IMR-90 (cell line): ENCODE results near the gene KIRREL1. TPM values are rescaled to one million over a fixed set of nuclear protein-coding genes. Genes with fewer than 3 reads are reported as not detected.

ENCODE experiments used
- ATAC-seq: fragments of 200-7000 bp; cut with Tn5 transposase; 2 replicates; pipeline ENCODE4 v1.9.1; 2020; ENCODE audit warnings: low read depth, mild to moderate bottlenecking, moderate library complexity
- BruUV-seq: library from RNA; stranded (reverse); fragments of 400-500 nt; replicated peaks from 2 replicates; lab custom pipeline; 2021; lab: Mats Ljungman, UMichigan
- CTCF ChIA-PET: fragments of 300-600 bp; formaldehyde crosslinking; extraction: SDS; loops from one replicate; lab custom pipeline; 2021; ENCODE audit warnings: antibody characterized with exemption; lab: Yijun Ruan, JAX
- POLR2A ChIA-PET: fragments of 300-600 bp; sonication (Branson Sonifier 250); formaldehyde crosslinking; loops from one replicate; lab custom pipeline; 2022; ENCODE audit warnings: antibody characterized with exemption; ENCODE audit not compliant: unreplicated experiment; lab: Charles Lee
- DNase-seq: peaks from one replicate; pipeline ENCODE4 v3.0.0; 2013
- H2AFZ ChIP-seq: replicated peaks from 2 replicates; pipeline ENCODE3; 2013; ENCODE audit warnings: low read length, mild to moderate bottlenecking; ENCODE audit not compliant: poor library complexity
- H2AK5ac ChIP-seq: 2 replicates; pipeline ENCODE4 v1.6.1; 2013; ENCODE audit warnings: low read depth, low read length, inconsistent platforms
- H2AK9ac ChIP-seq: replicated peaks from 2 replicates; pipeline ENCODE3; 2013; ENCODE audit warnings: mild to moderate bottlenecking, low read depth, low read length, moderate library complexity; ENCODE audit not compliant: poor library complexity
- H2BK120ac ChIP-seq: 2 replicates; pipeline ENCODE4 v1.6.1; 2013; ENCODE audit warnings: low read depth, low read length, inconsistent platforms
- H2BK15ac ChIP-seq: 3 replicates; pipeline ENCODE4 v1.6.1; 2013; ENCODE audit warnings: low read depth, low read length, inconsistent platforms
- H2BK20ac ChIP-seq: 2 replicates; pipeline ENCODE4 v1.6.1; 2013; ENCODE audit warnings: low read depth, mild to moderate bottlenecking, inconsistent platforms, low read length, moderate library complexity
- H2BK5ac ChIP-seq: 2 replicates; pipeline ENCODE4 v1.6.1; 2013; ENCODE audit warnings: mild to moderate bottlenecking, low read depth, low read length, inconsistent platforms; ENCODE audit not compliant: poor library complexity, severe bottlenecking
- H3K14ac ChIP-seq: replicated peaks from 2 replicates; pipeline ENCODE4 v1.6.1; 2013; ENCODE audit warnings: low read depth, low read length, inconsistent platforms
- H3K18ac ChIP-seq: 2 replicates; pipeline ENCODE4 v1.6.1; 2013; ENCODE audit warnings: low read depth, low read length, control low read depth
- H3K23ac ChIP-seq: 2 replicates; pipeline ENCODE4 v1.6.1; 2013; ENCODE audit warnings: low read depth, low read length, inconsistent platforms
- H3K27ac ChIP-seq: 2 replicates; pipeline ENCODE4 v1.5.1; 2013; ENCODE audit warnings: mild to moderate bottlenecking, control low read depth, low read length; ENCODE audit not compliant: insufficient read depth
- H3K27me3 ChIP-seq: 2 replicates; pipeline ENCODE4 v1.6.1; 2013; ENCODE audit warnings: low read length; ENCODE audit not compliant: control insufficient read depth, insufficient read depth
- H3K36me3 ChIP-seq: 2 replicates; pipeline ENCODE4 v1.6.1; 2013; ENCODE audit warnings: low read length, mixed read lengths; ENCODE audit not compliant: control insufficient read depth, insufficient read depth
- H3K4ac ChIP-seq: 2 replicates; pipeline ENCODE4 v1.6.1; 2013; ENCODE audit warnings: low read depth, low read length, inconsistent platforms
- H3K4me1 ChIP-seq: 2 replicates; pipeline ENCODE4 v1.6.1; 2013; ENCODE audit warnings: low read length, mixed read lengths; ENCODE audit not compliant: control insufficient read depth, insufficient read depth
- H3K4me2 ChIP-seq: 2 replicates; pipeline ENCODE4 v1.6.1; 2013; ENCODE audit warnings: low read depth, mild to moderate bottlenecking, control low read depth, low read length, moderate library complexity
- H3K4me3 ChIP-seq: 2 replicates; pipeline ENCODE4 v1.5.1; 2013; ENCODE audit warnings: low read depth, mild to moderate bottlenecking, control low read depth, low read length, moderate library complexity; ENCODE audit not compliant: insufficient read depth
- H3K56ac ChIP-seq: 2 replicates; pipeline ENCODE4 v1.6.1; 2013; ENCODE audit warnings: low read length, inconsistent platforms; ENCODE audit not compliant: insufficient read depth; ENCODE audit errors: extremely low read depth
- H3K79me1 ChIP-seq, 2 experiments: 2 replicates each; pipeline ENCODE4 v1.6.1; 2013; ENCODE audit warnings: low read length in 2 of 2, inconsistent platforms in 1 of 2, low read depth in 1 of 2
- H3K9ac ChIP-seq: 2 replicates; pipeline ENCODE4 v1.6.1; 2013; ENCODE audit warnings: low read depth, low read length, control low read depth
- H3K9me1 ChIP-seq: 2 replicates; pipeline ENCODE4 v1.6.1; 2013; ENCODE audit warnings: low read length, inconsistent platforms; ENCODE audit not compliant: insufficient read depth
- H3K9me3 ChIP-seq: 2 replicates; pipeline ENCODE4 v1.6.1; 2013; ENCODE audit warnings: low read length; ENCODE audit not compliant: control insufficient read depth, insufficient read depth
- H4K20me1 ChIP-seq: 2 replicates; pipeline ENCODE4 v1.6.1; 2013; ENCODE audit warnings: low read length, inconsistent platforms; ENCODE audit not compliant: insufficient read depth
- H4K5ac ChIP-seq: 2 replicates; pipeline ENCODE4 v1.6.1; 2013; ENCODE audit warnings: mild to moderate bottlenecking, low read depth, low read length, control low read depth
- H4K8ac ChIP-seq, 2 experiments: 2 replicates each; pipeline ENCODE4 v1.6.1; 2013; ENCODE audit warnings: low read depth in 2 of 2, low read length in 2 of 2, control low read depth in 1 of 2, inconsistent platforms in 1 of 2
- H4K91ac ChIP-seq: 2 replicates; pipeline ENCODE4 v1.6.1; 2013; ENCODE audit warnings: low read depth, low read length, inconsistent platforms; ENCODE audit not compliant: insufficient read depth
- CHD1 ChIP-seq: IDR thresholded peaks from 2 replicates; pipeline ENCODE4 v1.6.1; 2012; ENCODE audit warnings: low read depth, low read length, improper control_type of control experiment
- ELK1 ChIP-seq: fragments of 150-350 bp; IDR thresholded peaks from 2 replicates; pipeline ENCODE4 v1.6.1; 2016; ENCODE audit warnings: low read depth, mild to moderate bottlenecking, low read length, moderate library complexity, borderline replicate concordance
- POLR2A ChIP-seq: IDR thresholded peaks from 2 replicates; pipeline ENCODE4 v1.6.1; 2012; ENCODE audit warnings: mild to moderate bottlenecking, low read depth, low read length
- WGBS, 2 experiments: methylation state at CpG; one replicate each; pipeline versions ENCODE4 v1.1.5 to v1.1.7; 2013; ENCODE audit warnings: missing lambda C conversion rate in 2 of 2; ENCODE audit not compliant: insufficient read length in 1 of 2; ENCODE audit errors: extremely low coverage in 2 of 2; 5-methylcytosine and 5-hydroxymethylcytosine counted together
- dilution Hi-C: fragments of 300-500 bp; cut with HindIII; formaldehyde crosslinking; loops from one replicate; pipeline ENCODE4 v1.14.3; 2018; ENCODE audit warnings: low sequenced_read_pairs; ENCODE audit not compliant: unreplicated experiment
- in situ Hi-C: fragments of 300-500 bp; cut with MboI; formaldehyde crosslinking; loops from 3 replicates; pipeline ENCODE4 v1.14.3; 2019; ENCODE audit warnings: low sequenced_read_pairs, inconsistent platforms, mixed read lengths
- intact Hi-C: fragments of 100-400 bp; cut with micrococcal nuclease; formaldehyde crosslinking; loops from 2 replicates; pipeline ENCODE4 v1.10.0; 2022
- polyA plus RNA-seq, 3 experiments: library from polyadenylated mRNA; depleted of rRNA; stranded (reverse); fragments of >200 nt; gene quantifications; 2 replicates each; pipeline ENCODE4 v1.2.3, GENCODE V29; 2012; ENCODE audit warnings: low replicate concordance in 1 of 3
- total RNA-seq: library from RNA; depleted of rRNA; stranded (reverse); fragments of >200 nt; gene quantifications from 2 replicates; pipeline ENCODE4 v1.2.3, GENCODE V29; 2012

KIRREL1 gene
- total and polyA plus RNA-seq, 2 of the 4 experiments (the other 2 are of a cell fraction) = 58.1 to 64.7 TPM

DNA sequence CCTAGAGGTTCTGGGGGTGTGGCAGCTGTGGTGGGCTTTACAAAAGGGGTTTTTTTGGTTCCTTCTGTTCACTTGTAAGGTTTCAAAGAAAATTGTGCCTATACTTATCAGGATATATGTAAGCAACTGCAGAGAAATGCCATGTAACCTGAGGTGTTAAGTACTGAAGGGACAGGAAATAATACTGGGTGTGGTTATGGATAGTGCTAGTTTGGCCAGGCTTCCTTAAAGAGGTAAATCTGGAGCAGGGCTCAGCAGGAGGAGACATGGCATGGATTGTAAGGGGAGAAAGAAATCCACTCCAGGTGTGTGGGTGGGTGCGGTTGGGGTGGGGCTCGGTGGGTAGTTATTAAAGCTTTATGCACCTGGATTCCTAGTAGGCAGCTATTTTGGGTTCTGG lies 28.3 kb downstream of the KIRREL1 start:
- H4K5ac ChIP-seq = no peak overlapping the region; the same call in 1 of the 2 replicates
- peak overlapping the region; percentile 97; the same call in 1 of the 2 replicates for H3K27ac ChIP-seq

More for the DNA sequence above, 28.3 kb downstream of the KIRREL1 start:
- Histone ChIP-seq H3K4me3 (no peak overlapping the region), H4K91ac (peak overlapping the region; percentile 23; the same call in 1 of the 2 replicates), H3K9ac (no peak overlapping the region), H3K4ac (peak overlapping the region; percentile 99; the same call in 1 of the 2 replicates), H2BK5ac (peak overlapping the region; percentile 96), H4K8ac (peak overlapping the region in 1 of 2 experiments; percentile 26; a peak in 3 of 4 replicates), H3K9me3 (no peaks in the 10 kb centered on the region), H2BK20ac (0 out of 2 replicates have a peak overlapping the region, but pooled peaks have one; percentile 3), H3K23ac (peak overlapping the region; percentile 72), H3K14ac (peak overlapping the region; percentile 19), H3K36me3 (peaks cover 6% of the 10 kb centered on the region), H2BK15ac (0 out of 3 replicates have a peak overlapping the region, but pooled peaks have one; percentile 9), H3K56ac (no peak overlapping the region), H2BK120ac (peak overlapping the region; percentile 99; the same call in 1 of the 2 replicates), H3K18ac (no peak overlapping the region), H3K9me1 (peaks cover 29% of the 10 kb centered on the region), H2AK5ac (no peak overlapping the region), H3K79me1 (peaks cover 28 to 86% of the 10 kb centered on the region in 2 experiments), H4K20me1 (peaks cover 2% of the 10 kb centered on the region; the same call in 1 of the 2 replicates), H3K4me1 (peaks cover 57% of the 10 kb centered on the region), H3K4me2 (no peak overlapping the region), H2AK9ac (no peak overlapping the region), H2AFZ (no peak overlapping the region), H3K27me3 (no peaks in the 10 kb centered on the region)
- no TSS peak for BruUV-seq
- no peak for DNase-seq
- dilution Hi-C loops = no loop called here
- ChIA-PET POLR2A (no interaction called here), CTCF (interaction anchor here (0.7 to 1.5 kb wide), 3 partner anchors 10 to 26 kb away, joined by 3 to 8 read pairs (median 4); no protein-coding TSS in a partner anchor)
- TF ChIP-seq ELK1 (no peak), POLR2A (no peak), CHD1 (no peak)
- ATAC-seq = no peak
- WGBS, 2 experiments = no CpG with 5 or more reads among the region's 2 CpGs
- in situ Hi-C loops = no loop called here
- intact Hi-C loops = loop anchor here (2.0 kb wide), 1 partner anchor 17 kb away; no protein-coding TSS in a partner anchor
